Measurements from ENCODE around the gene ARL10. TPM values are rescaled to one million over a fixed set of nuclear protein-coding genes. Genes with fewer than 3 reads are reported as not detected.

The ARL10 gene
- total and polyA plus RNA-seq, 4 donors = 1.5 to 13.4 (median 4.3) TPM

- peak within 1 kb of the TSS; percentile 92 for H3K4me3 ChIP-seq
- peak; percentile 94 for ATAC-seq (ENCODE audit: insufficient read depth, low FRiP score)
- peak within 1 kb of the TSS; percentile 71 to 86 for H3K27ac ChIP-seq (ENCODE audit: low read depth in 1 of 2, low read length in 1 of 2)
- peaks cover 0 to 14% (median 6%) of the 10 kb centered on the region in 4 donors for H3K36me3 ChIP-seq (ENCODE audit: control insufficient read depth in 4 of 4, insufficient read depth in 4 of 4, low read length in 4 of 4)
- DNase-seq = peak; percentile 94 to 96 (median 94)
- H3K4me1 ChIP-seq (ENCODE audit: control insufficient read depth in 5 of 5, insufficient read depth in 5 of 5, low read length in 5 of 5) = peaks cover 0 to 15% (median 4%) of the 10 kb centered on the region in 5 donors
- peak within 1 kb of the TSS; percentile 85 to 92 for H3K9ac ChIP-seq (ENCODE audit: insufficient read depth in 1 of 2, low read length in 2 of 2)
- no peak for TF ChIP-seq CTCF (IDR thresholded peaks at IDR 0.05; ENCODE audit: control extremely low read depth, extremely low read depth)
- H3K27me3 ChIP-seq (ENCODE audit: control insufficient read depth in 3 of 3, insufficient read depth in 3 of 3, low read length in 2 of 3) = no peaks in the 10 kb centered on the region
- H3K9me3 ChIP-seq (ENCODE audit: control insufficient read depth in 4 of 4, insufficient read depth in 3 of 4, low read length in 3 of 4) = no peaks in the 10 kb centered on the region
- WGBS, 2 donors = 1 to 2% methylated on average over 51 to 56 of the region's 56 CpGs
Observed at GRCh38 chr5:176361437-176362232, 3.7 kb upstream of the ARL10 start, which contains the start of gene KIAA1191. Gene KIAA1191, minus strand, starts transcription at chr5:176361764. Its CDS starts 2,256 bp downstream, at chr5:176359508.

GRCh38 chr5:176362233-176362490 lies 3.1 kb upstream of the ARL10 start:
- DNase-seq = no peak
- H3K9me3 ChIP-seq (ENCODE audit: control insufficient read depth in 4 of 4, insufficient read depth in 3 of 4, low read length in 3 of 4) = no peaks in the 10 kb centered on the region
- H3K27ac ChIP-seq (ENCODE audit: low read depth in 1 of 2, low read length in 1 of 2) = peak overlapping the region; percentile 71 to 86
- 51 to 70% methylated on average over 8 of the region's 8 CpGs for WGBS, 2 donors
- TF ChIP-seq CTCF (IDR thresholded peaks at IDR 0.05; ENCODE audit: control extremely low read depth, extremely low read depth) = no peak
- no peak overlapping the region for H3K9ac ChIP-seq (ENCODE audit: insufficient read depth in 1 of 2, low read length in 2 of 2)
- no peak for ATAC-seq (ENCODE audit: insufficient read depth, low FRiP score)
- no peak overlapping the region for H3K4me3 ChIP-seq
- peaks cover 0 to 15% (median 4%) of the 10 kb centered on the region in 5 donors for H3K4me1 ChIP-seq (ENCODE audit: control insufficient read depth in 5 of 5, insufficient read depth in 5 of 5, low read length in 5 of 5)
- H3K27me3 ChIP-seq (ENCODE audit: control insufficient read depth in 3 of 3, insufficient read depth in 3 of 3, low read length in 2 of 3) = no peaks in the 10 kb centered on the region
- H3K36me3 ChIP-seq (ENCODE audit: control insufficient read depth in 4 of 4, insufficient read depth in 4 of 4, low read length in 4 of 4) = peaks cover 0 to 14% (median 6%) of the 10 kb centered on the region in 4 donors

GRCh38 chr5:176364765-176365350 lies 429 bp upstream of the ARL10 start:
- Histone ChIP-seq H3K27ac (ENCODE audit: low read depth in 1 of 2, low read length in 1 of 2) (peak overlapping the region in 1 of 2 donors; percentile 46), H3K4me1 (ENCODE audit: control insufficient read depth in 5 of 5, insufficient read depth in 5 of 5, low read length in 5 of 5) (peaks cover 0 to 10% (median 4%) of the 10 kb centered on the region in 5 donors), H3K4me3 (peak overlapping the region; percentile 89), H3K27me3 (ENCODE audit: control insufficient read depth in 3 of 3, insufficient read depth in 3 of 3, low read length in 2 of 3) (no peaks in the 10 kb centered on the region), H3K36me3 (ENCODE audit: control insufficient read depth in 4 of 4, insufficient read depth in 4 of 4, low read length in 4 of 4) (peaks cover 0 to 18% (median 3%) of the 10 kb centered on the region in 4 donors), H3K9ac (ENCODE audit: insufficient read depth in 1 of 2, low read length in 2 of 2) (peak overlapping the region in 1 of 2 donors; percentile 32), H3K9me3 (ENCODE audit: control insufficient read depth in 4 of 4, insufficient read depth in 3 of 4, low read length in 3 of 4) (no peaks in the 10 kb centered on the region)
- no peak for TF ChIP-seq CTCF (IDR thresholded peaks at IDR 0.05; ENCODE audit: control extremely low read depth, extremely low read depth)
- peak in 1 of 3 donors; percentile 15 for DNase-seq
- ATAC-seq (ENCODE audit: insufficient read depth, low FRiP score) = no peak
- 28 to 30% methylated on average over 27 to 28 of the region's 28 CpGs for WGBS, 2 donors

Measured in lung (tissue), 12 donors.